HAP-1 (cell line): ENCODE measurements around the gene ZDBF2.
"Not testable (repeated sequence)": the region's sequence is repeated elsewhere in the genome, so short reads cannot be mapped to it uniquely, and the experiment has no call there.

ENCODE experiments used
- DNase-seq, 2 experiments: peaks; one replicate each; pipeline ENCODE4 v3.0.0-alpha.2; 2016 to 2020; ENCODE audit warnings: low spot score in 2 of 2
- H3K27me3 ChIP-seq: fragments of 250-450 bp; sonication (Bioruptor Pico); 2 replicates; pipeline ENCODE4 v1.5.1; 2020; ENCODE audit warnings: low read depth, mild to moderate bottlenecking, moderate library complexity
- H3K36me3 ChIP-seq: fragments of 250-450 bp; sonication (Bioruptor Pico); replicated peaks from 2 replicates; pipeline ENCODE4 v1.5.1; 2020; ENCODE audit warnings: mild to moderate bottlenecking
- H3K4me1 ChIP-seq: fragments of 250-450 bp; sonication (Bioruptor Pico); 2 replicates; pipeline ENCODE4 v1.5.1; 2020; ENCODE audit warnings: mild to moderate bottlenecking
- H3K4me3 ChIP-seq: fragments of 250-450 bp; sonication (Bioruptor Pico); 2 replicates; pipeline ENCODE4 v1.5.1; 2020; ENCODE audit warnings: mild to moderate bottlenecking, moderate library complexity
- H3K9me3 ChIP-seq: fragments of 250-450 bp; sonication (Bioruptor Pico); 2 replicates; pipeline ENCODE4 v1.5.1; 2020; ENCODE audit warnings: mild to moderate bottlenecking, moderate library complexity
- in situ Hi-C: fragments of 300-500 bp; cut with MboI; formaldehyde crosslinking; loops from 3 replicates; pipeline ENCODE4 v1.14.3; 2020; ENCODE audit warnings: low sequenced_read_pairs, inconsistent platforms, mixed read lengths

Gene ZDBF2

DNA sequence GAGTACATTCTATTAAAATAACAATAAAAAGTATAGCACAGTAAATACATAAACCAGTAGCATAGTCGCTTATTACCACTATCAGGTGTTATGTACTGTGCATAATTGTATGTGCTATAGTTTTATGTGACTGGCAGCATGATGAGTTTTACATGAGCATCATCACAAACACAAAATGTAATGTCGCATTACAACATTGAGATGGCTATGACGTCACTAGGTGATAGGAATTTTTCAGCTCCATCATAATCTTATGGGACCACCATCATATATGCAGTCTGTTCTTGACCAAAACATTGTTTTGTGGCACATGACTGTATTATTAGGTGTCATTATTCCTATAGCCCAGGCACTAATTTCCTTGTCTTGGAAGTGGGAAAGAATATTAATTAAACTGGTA is 48.6 kb downstream of the ZDBF2 start:
- Histone ChIP-seq H3K27me3 (no peaks in the 10 kb centered on the region), H3K4me3 (no peak overlapping the region), H3K36me3 (no peaks in the 10 kb centered on the region), H3K4me1 (no peaks in the 10 kb centered on the region), H3K9me3 (no peaks in the 10 kb centered on the region)
- no peak for DNase-seq
- in situ Hi-C loops, result no loop called here

DNA sequence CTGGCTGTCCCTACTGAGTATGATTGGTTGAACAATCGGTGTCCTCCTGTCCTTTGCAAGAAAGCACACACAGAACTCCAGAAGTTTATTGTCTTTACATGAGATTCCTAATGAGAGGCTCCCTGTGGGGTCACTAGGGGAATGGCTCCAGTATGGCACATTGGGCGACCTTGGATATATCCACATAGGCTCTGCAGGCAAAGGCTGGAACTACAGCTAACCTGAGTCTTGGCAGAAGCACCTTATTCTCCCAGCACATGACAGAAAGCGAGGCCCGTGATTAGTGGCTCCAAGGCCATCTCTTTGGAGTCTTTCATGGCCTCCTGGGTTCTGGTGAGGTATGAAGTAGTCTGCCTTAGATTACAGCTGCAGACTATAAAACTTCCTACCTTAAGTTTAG is 49.0 kb downstream of the ZDBF2 start:
- peak in 1 of 2 experiments; percentile 9 for DNase-seq

DNA sequence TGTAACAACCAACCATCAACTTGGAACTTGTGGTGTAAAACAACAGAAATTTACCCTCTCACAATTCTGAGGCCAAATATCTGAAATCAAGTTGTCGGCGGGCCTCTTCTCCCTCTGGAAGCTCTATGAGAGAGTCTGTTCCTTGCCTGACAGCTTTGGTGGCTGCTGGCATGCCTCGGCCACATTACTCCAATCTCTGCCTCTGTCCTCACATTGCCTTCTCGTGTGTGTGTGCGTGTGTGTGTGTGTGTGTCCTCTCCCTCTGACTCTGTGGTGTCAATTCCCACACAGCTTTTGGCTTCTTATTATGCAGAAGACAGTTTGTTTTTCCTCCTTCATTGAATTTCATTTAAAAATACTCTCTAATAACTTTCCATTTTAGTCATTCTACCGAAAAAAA is 50.4 kb downstream of the ZDBF2 start:
- Histone ChIP-seq H3K9me3 (no peaks in the 10 kb centered on the region), H3K4me1 (no peaks in the 10 kb centered on the region), H3K4me3 (no peak overlapping the region), H3K27me3 (no peaks in the 10 kb centered on the region), H3K36me3 (no peaks in the 10 kb centered on the region)
- in situ Hi-C loops, result no loop called here
- DNase-seq, result no peak

More for the DNA sequence above, 49.0 kb downstream of the ZDBF2 start:
- H3K9me3 ChIP-seq, result no peaks in the 10 kb centered on the region
- no peaks in the 10 kb centered on the region for H3K4me1 ChIP-seq
- no peak overlapping the region for H3K4me3 ChIP-seq
- no peaks in the 10 kb centered on the region for H3K27me3 ChIP-seq
- in situ Hi-C loops, result no loop called here
- H3K36me3 ChIP-seq, result no peaks in the 10 kb centered on the region

DNA sequence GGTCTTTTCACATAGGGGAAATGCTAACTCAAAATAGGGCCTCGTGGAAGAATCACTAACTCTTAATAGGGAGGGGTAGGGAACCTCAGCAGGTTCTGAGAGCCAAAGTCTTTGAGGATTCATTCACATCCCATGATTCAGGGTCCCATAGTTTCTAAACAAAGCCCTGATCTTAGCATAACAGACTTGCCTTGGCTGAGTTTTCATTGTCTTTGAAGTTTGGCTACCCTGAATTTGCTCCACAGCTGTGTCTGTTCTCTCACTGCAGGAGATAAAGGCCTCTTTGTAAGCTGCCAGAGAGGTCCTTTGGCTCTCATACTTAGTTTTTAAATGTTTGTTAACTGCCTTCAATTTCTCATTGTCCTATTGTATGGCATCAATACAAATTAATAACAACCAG is 54.5 kb downstream of the ZDBF2 start:
- Histone ChIP-seq H3K4me1 (no peaks in the 10 kb centered on the region), H3K9me3 (no peaks in the 10 kb centered on the region), H3K36me3 (no peaks in the 10 kb centered on the region), H3K27me3 (no peaks in the 10 kb centered on the region), H3K4me3 (no peak overlapping the region)
- DNase-seq, result no peak
- in situ Hi-C loops, result no loop called here

DNA sequence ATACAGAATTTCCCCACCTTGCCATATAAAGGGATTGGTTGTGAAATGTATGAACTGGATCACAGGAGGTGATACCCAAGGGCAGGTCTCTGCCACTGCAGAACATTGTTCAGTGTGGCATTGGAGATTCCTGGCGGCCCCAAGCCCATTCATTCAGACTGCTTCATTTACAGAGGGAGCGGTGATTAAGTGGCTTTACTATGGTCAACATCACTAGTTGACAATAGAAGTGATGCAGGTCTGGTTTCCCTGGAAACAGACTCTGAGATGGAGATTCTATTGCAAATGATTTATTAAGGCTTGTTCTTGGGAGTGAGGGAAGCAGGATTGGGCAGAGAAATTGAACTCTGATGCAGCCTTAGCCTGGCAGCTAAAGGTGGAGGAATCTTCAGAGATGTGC is 62.4 kb downstream of the ZDBF2 start:
- Histone ChIP-seq H3K4me1 (no peaks in the 10 kb centered on the region), H3K4me3 (no peak overlapping the region), H3K36me3 (no peaks in the 10 kb centered on the region), H3K9me3 (no peaks in the 10 kb centered on the region), H3K27me3 (peaks cover 4% of the 10 kb centered on the region)
- in situ Hi-C loops, result no loop called here
- no peak for DNase-seq

DNA sequence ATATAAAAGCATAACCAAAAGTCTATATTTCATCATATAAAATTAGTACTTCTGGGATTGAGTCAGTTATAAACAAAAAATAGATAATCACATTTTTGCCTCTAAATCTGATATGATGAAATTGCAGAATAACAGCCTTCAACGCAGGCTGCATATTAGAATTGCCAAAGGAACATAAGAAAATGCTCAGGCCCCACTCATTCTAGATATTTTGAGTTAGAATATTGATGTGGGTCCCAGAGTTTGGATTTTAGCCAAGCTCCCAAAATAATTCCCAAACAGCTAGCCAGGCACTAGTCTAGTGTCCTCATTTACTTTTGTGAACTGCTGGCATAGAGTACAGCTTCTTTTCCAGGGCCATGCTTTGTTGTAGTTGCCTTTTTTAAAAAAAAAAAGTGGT is 63.5 kb downstream of the ZDBF2 start:
- Histone ChIP-seq H3K27me3 (peaks cover 4% of the 10 kb centered on the region), H3K4me1 (no peaks in the 10 kb centered on the region), H3K9me3 (no peaks in the 10 kb centered on the region), H3K36me3 (no peaks in the 10 kb centered on the region), H3K4me3 (no peak overlapping the region)
- in situ Hi-C loops, result no loop called here
- DNase-seq, result no peak

DNA sequence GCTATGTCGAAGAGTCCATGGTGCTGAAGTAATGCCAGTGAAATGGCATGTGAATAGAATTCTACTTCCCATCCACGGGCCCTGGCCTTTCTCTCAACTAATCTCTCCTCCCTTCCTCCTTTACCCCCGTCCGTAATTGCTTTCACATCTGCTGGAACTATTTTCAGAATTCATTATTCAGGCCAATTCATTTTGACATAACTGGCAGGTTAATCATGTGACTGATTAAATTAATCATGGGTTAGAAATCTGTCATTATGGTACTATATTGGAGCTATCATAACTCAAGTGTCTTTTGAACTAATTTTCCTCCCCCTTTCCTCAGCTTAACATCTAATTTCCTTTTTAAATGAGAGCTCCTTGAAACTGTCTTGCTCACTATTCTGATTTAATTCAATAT is 66.9 kb downstream of the ZDBF2 start:
- Histone ChIP-seq H3K4me1 (no peaks in the 10 kb centered on the region), H3K27me3 (peaks cover 4% of the 10 kb centered on the region; the same call in 1 of the 2 replicates), H3K4me3 (no peak overlapping the region), H3K9me3 (no peaks in the 10 kb centered on the region), H3K36me3 (no peaks in the 10 kb centered on the region)
- in situ Hi-C loops, result no loop called here
- DNase-seq, result no peak

DNA sequence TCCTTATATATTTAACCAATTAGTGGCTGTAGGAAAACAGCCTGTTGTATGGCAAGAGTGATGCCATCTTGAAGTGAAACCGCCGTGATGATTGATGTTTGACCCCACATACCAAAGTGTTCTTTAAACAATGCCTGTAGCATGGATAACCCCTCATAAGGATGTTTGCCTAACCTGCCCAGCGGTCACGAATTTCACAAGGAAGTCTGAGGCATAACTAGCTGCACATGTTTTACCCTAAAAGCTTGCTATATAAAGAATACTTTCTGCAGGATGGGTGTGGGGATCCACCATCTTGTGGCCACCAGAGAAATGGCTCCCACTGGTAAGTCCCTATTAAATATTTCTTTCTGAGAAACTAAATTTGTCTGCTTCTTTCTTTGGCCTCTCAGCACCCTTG is 68.7 kb downstream of the ZDBF2 start:
- H3K4me1 ChIP-seq, result no peaks in the 10 kb centered on the region
- 0 out of 2 replicates have a peak, but pooled peaks cover 2% of the 10 kb centered on the region for H3K9me3 ChIP-seq
- DNase-seq, result no peak
- no peaks in the 10 kb centered on the region for H3K27me3 ChIP-seq
- in situ Hi-C loops, result no loop called here
- no peak overlapping the region for H3K4me3 ChIP-seq
- H3K36me3 ChIP-seq, result no peaks in the 10 kb centered on the region

DNA sequence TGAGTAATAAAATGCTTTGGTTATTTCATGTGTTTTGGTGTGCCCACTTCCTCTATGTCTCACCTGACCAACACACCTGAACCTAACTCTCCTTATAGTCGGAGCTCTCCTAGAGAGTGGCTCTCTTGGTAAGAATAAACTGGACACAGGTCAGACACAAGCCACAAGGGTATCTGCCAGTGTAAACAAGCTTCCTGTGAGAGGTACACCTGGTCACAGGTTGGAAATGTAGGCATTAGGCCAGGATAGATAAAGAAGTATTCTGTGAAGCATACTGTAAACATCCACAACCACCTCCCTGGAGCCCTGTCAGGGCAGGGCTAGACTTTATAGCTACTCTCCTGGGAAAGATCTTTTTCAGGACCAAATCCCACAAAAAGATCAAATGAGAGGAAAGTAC is 69.4 kb downstream of the ZDBF2 start:
- in situ Hi-C loops, result no loop called here
- no peak overlapping the region for H3K4me3 ChIP-seq
- no peaks in the 10 kb centered on the region for H3K27me3 ChIP-seq
- no peaks in the 10 kb centered on the region for H3K36me3 ChIP-seq
- 0 out of 2 replicates have a peak, but pooled peaks cover 2% of the 10 kb centered on the region for H3K9me3 ChIP-seq
- DNase-seq, result no peak
- H3K4me1 ChIP-seq, result no peaks in the 10 kb centered on the region

DNA sequence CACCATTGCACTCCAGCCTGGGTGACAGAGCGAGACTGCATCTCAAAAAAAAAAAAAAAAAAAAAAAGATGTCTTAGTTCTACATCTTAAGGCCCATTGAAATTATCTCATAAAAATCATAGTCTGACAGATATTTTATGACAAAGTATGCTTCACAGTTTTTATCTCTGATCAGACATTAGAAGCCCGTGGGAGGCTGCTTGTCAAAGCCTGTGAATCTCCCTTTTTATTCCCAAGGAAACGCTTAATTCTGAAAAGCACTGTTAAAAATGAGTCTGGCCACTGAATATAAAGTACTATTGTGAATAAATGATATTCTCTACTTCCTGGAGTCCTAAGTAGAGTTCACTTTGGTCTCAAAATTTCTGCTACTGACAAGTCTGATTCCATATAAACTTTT is 71.1 kb downstream of the ZDBF2 start:
- Histone ChIP-seq H3K27me3 (no peaks in the 10 kb centered on the region), H3K4me1 (no peaks in the 10 kb centered on the region), H3K4me3 (no peak overlapping the region), H3K36me3 (no peaks in the 10 kb centered on the region), H3K9me3 (peaks cover 5% of the 10 kb centered on the region; the same call in 1 of the 2 replicates)
- in situ Hi-C loops, result no loop called here
- DNase-seq, result no peak

DNA sequence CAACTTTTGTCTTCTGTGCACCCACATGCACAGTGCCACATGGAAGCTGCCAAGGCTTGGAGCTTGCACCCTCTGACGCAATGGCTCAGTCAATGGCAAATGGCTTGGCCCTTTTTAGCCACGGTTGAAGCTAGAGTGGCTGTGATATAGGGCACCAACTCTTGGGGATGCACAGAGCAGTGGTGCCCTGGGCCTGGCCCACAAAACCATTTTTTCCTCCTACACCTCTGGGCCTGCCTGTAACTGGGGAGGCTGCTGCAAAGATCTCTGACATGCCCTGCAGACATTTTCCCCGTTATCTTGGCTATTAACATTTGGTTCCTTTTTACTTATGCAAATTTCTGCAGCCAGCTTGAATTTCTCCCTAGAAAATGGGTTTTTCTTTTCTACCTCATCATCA is 74.9 kb downstream of the ZDBF2 start:
- Histone ChIP-seq H3K27me3 (no peaks in the 10 kb centered on the region), H3K9me3 (peaks cover 5% of the 10 kb centered on the region; the same call in 1 of the 2 replicates), H3K4me3 (no peak overlapping the region), H3K4me1 (no peaks in the 10 kb centered on the region), H3K36me3 (no peaks in the 10 kb centered on the region)
- in situ Hi-C loops, result no loop called here
- DNase-seq, result no peak

DNA sequence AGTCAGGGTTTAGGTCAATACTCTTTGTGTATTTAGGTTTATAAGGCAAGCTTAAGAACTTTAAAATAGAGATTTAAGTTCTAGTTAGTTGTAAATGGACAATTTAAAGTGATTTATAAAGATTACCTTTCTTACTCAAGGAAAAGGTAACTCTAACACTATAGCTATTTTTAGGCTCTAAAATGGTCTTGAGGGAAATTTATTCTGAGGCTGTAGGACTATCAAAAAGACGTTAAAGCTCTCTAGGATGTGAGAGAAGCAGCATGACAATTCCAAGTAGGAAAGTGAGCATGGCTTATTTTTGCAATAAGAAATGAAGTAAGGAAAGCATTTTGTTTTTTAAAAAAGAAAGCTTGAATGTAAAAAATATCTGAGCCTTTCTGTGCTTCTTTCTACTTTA is 78.1 kb downstream of the ZDBF2 start:
- peaks cover 5% of the 10 kb centered on the region; the same call in 1 of the 2 replicates for H3K9me3 ChIP-seq
- DNase-seq, result no peak
- H3K36me3 ChIP-seq, result no peaks in the 10 kb centered on the region
- no peaks in the 10 kb centered on the region for H3K27me3 ChIP-seq
- H3K4me3 ChIP-seq, result no peak overlapping the region
- no peaks in the 10 kb centered on the region for H3K4me1 ChIP-seq
- in situ Hi-C loops, result no loop called here

DNA sequence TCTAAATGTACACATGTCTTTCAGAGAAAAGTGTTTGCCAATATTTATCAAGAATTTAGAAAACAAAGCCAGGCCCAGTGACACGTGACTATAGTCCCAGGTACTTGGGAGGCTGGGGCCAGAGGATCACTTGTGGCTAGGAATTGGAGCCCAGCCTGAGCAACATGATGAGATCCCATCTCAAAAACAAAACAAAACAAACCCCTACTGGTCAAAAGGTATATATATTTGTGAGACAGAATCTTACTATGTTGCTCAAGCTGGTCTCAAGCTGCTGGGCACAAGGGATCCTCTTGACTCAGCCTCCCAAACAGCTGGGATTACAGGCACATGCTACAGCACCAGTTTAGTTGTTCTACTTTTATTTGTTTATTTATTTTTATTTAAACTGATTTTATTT is 79.2 kb downstream of the ZDBF2 start:
- Histone ChIP-seq H3K9me3 (peaks cover 4% of the 10 kb centered on the region; the same call in 1 of the 2 replicates), H3K27me3 (no peaks in the 10 kb centered on the region), H3K4me3 (no peak overlapping the region), H3K4me1 (no peaks in the 10 kb centered on the region), H3K36me3 (no peaks in the 10 kb centered on the region)
- no peak for DNase-seq
- in situ Hi-C loops, result no loop called here

DNA sequence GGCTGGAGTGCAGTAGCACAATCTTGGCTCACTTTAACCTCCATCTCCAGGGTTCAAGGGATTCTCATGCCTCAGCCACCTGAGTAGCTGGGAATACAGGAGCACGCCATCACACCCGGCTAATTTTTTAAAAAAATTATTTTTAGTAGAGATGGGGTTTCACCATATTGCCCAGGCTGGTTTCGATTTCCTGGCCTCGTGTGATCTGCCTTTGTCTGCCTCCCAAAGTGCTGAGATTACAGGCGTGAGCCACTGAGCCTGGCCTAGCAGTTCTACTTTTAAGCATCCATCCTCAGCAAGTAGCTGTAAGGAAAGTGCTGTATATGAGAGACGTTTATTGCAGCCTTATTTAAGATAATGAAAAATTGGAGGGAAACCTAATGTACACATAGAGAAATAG is 79.7 kb downstream of the ZDBF2 start:
- no peak for DNase-seq
- in situ Hi-C loops, result no loop called here
- Histone ChIP-seq H3K4me3 (no peak overlapping the region), H3K36me3 (no peaks in the 10 kb centered on the region), H3K4me1 (no peaks in the 10 kb centered on the region), H3K9me3 (peaks cover 4% of the 10 kb centered on the region; the same call in 1 of the 2 replicates), H3K27me3 (no peaks in the 10 kb centered on the region)

DNA sequence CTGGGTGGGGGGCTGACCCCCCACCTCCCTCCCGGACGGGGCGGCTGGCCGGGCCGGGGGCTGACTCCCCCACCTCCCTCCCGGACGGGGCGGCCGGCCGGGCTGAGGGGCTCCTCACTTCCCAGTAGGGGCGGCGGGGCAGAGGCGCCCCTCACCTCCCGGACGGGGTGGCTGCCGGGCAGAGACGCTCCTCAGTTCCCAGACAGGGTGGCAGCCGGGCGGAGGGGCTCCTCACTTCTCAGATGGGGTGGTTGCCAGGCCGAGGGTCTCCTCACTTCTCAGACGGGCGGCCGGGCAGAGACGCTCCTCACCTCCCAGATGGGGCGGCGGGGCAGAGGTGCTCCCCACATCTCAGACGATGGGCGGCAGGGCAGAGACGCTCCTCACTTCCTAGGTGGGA is 82.4 kb downstream of the ZDBF2 start:
- H3K27me3 ChIP-seq, H3K36me3 ChIP-seq, H3K9me3 ChIP-seq, DNase-seq, H3K4me1 ChIP-seq, H3K4me3 ChIP-seq, in situ Hi-C loops: not testable (repeated sequence)
